ENCODE measurements around the gene CENPP.

The CENPP gene

GRCh38 chr9:92550765-92551164 is 225.0 kb downstream of the CENPP start:
- TF ChIP-seq EZH2phosphoT487 (conservative IDR thresholded peaks at IDR 0.05; ENCODE audit: low read length) (no peak), CTCF (IDR thresholded peaks at IDR 0.05; ENCODE audit: insufficient read depth, low read length, poor library complexity, severe bottlenecking) (no peak)
- Histone ChIP-seq H4K20me1 (ENCODE audit: low read depth, low read length) (no peaks in the 10 kb centered on the region), H2AFZ (ENCODE audit: low read depth, low read length, severe bottlenecking) (no peak overlapping the region), H3K36me3 (ENCODE audit: low read length) (no peaks in the 10 kb centered on the region), H3K79me2 (ENCODE audit: insufficient read depth, low read length) (no peaks in the 10 kb centered on the region), H3K4me2 (ENCODE audit: low read depth, low read length, poor library complexity, severe bottlenecking) (no peak overlapping the region), H3K27ac (ENCODE audit: low read depth, low read length) (no peak overlapping the region), H3K9me3 (ENCODE audit: insufficient read depth, low read length) (no peaks in the 10 kb centered on the region), H3K27me3 (ENCODE audit: low read length) (no peaks in the 10 kb centered on the region), H3K9me2 (replicated peaks; ENCODE audit: insufficient read depth, low read length) (no peaks in the 10 kb centered on the region), H3K9ac (ENCODE audit: low read length) (no peak overlapping the region), H3K4me3 (ENCODE audit: insufficient read depth, low read length, poor library complexity, severe bottlenecking) (no peak overlapping the region), H3F3A (ENCODE audit: insufficient read depth) (no peaks in the 10 kb centered on the region)

- H3K9me3 ChIP-seq (ENCODE audit: insufficient read depth, low read length), result no peaks in the 10 kb centered on the region
- H3K27ac ChIP-seq (ENCODE audit: low read depth, low read length), result no peak overlapping the region
- H3K27me3 ChIP-seq (ENCODE audit: low read length), result no peaks in the 10 kb centered on the region
- no peak overlapping the region for H3K4me3 ChIP-seq (ENCODE audit: insufficient read depth, low read length, poor library complexity, severe bottlenecking)
- TF ChIP-seq EZH2phosphoT487 (conservative IDR thresholded peaks at IDR 0.05; ENCODE audit: low read length) (no peak), CTCF (IDR thresholded peaks at IDR 0.05; ENCODE audit: insufficient read depth, low read length, poor library complexity, severe bottlenecking) (no peak)
- H3K9ac ChIP-seq (ENCODE audit: low read length), result no peak overlapping the region
- H4K20me1 ChIP-seq (ENCODE audit: low read depth, low read length), result no peaks in the 10 kb centered on the region
- no peaks in the 10 kb centered on the region for H3K79me2 ChIP-seq (ENCODE audit: insufficient read depth, low read length)
- no peaks in the 10 kb centered on the region for H3K36me3 ChIP-seq (ENCODE audit: low read length)
- H3K4me2 ChIP-seq (ENCODE audit: low read depth, low read length, poor library complexity, severe bottlenecking), result no peak overlapping the region
- no peaks in the 10 kb centered on the region for H3K9me2 ChIP-seq (replicated peaks; ENCODE audit: insufficient read depth, low read length)
- no peaks in the 10 kb centered on the region for H3F3A ChIP-seq (ENCODE audit: insufficient read depth)
- H2AFZ ChIP-seq (ENCODE audit: low read depth, low read length, severe bottlenecking), result no peak overlapping the region
These were observed 233.0 kb downstream of the CENPP start for GRCh38 chr9:92558612-92559374.

GRCh38 chr9:92561374-92562330 is 235.9 kb downstream of the CENPP start:
- Histone ChIP-seq H3K79me2 (ENCODE audit: insufficient read depth, low read length) (no peaks in the 10 kb centered on the region), H3K9me3 (ENCODE audit: insufficient read depth, low read length) (no peaks in the 10 kb centered on the region), H2AFZ (ENCODE audit: low read depth, low read length, severe bottlenecking) (no peak overlapping the region), H3F3A (ENCODE audit: insufficient read depth) (no peaks in the 10 kb centered on the region), H3K36me3 (ENCODE audit: low read length) (no peaks in the 10 kb centered on the region), H3K27ac (ENCODE audit: low read depth, low read length) (no peak overlapping the region), H3K4me2 (ENCODE audit: low read depth, low read length, poor library complexity, severe bottlenecking) (no peak overlapping the region), H3K4me3 (ENCODE audit: insufficient read depth, low read length, poor library complexity, severe bottlenecking) (no peak overlapping the region), H3K27me3 (ENCODE audit: low read length) (no peaks in the 10 kb centered on the region), H4K20me1 (ENCODE audit: low read depth, low read length) (no peaks in the 10 kb centered on the region), H3K9ac (ENCODE audit: low read length) (no peak overlapping the region), H3K9me2 (replicated peaks; ENCODE audit: insufficient read depth, low read length) (no peaks in the 10 kb centered on the region)
- no peak for TF ChIP-seq EZH2phosphoT487 (conservative IDR thresholded peaks at IDR 0.05; ENCODE audit: low read length)
- no peak for TF ChIP-seq CTCF (IDR thresholded peaks at IDR 0.05; ENCODE audit: insufficient read depth, low read length, poor library complexity, severe bottlenecking)
